ENCODE results near the gene NRXN3. TPM values are rescaled to one million over a fixed set of nuclear protein-coding genes. Genes with fewer than 3 reads are reported as not detected.

Gene NRXN3
- total and polyA plus RNA-seq, 2 experiments from 2014 or later: 5.7 to 7.1 TPM

DNA sequence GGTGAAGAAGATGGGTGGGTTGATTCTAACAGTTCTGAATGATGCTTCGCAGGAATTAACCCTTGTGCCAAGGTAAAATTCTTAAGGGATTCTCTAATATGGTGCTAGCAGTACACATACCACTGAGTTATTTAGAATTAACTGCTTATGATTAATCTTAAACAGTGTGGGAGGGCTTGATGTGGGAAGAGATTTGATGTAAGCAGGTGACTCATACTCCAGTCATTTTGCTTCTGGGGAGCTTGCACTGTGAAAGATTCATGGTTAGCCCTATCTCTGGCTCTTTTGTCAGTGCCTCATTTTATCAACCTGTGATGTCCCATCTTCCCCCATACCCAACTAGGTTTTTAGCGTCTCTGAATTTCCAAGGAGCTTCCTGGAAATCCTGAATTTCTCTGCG is 83.8 kb downstream of the NRXN3 start:
- no peaks in the 10 kb centered on the region for H3K27me3 ChIP-seq
- H3K79me2 ChIP-seq: no peaks in the 10 kb centered on the region
- H4K20me1 ChIP-seq (ENCODE audit: insufficient read depth, poor library complexity, severe bottlenecking): no peaks in the 10 kb centered on the region
- 85% methylated on average over 3 of the region's 3 CpGs for WGBS (ENCODE audit: low lambda C conversion rate, missing lambda C conversion rate)
- no peaks in the 10 kb centered on the region for H3K9me2 ChIP-seq (replicated peaks; ENCODE audit: insufficient read depth)
- no peak overlapping the region for H3K4me2 ChIP-seq
- H3K9me3 ChIP-seq (ENCODE audit: low read depth): no peaks in the 10 kb centered on the region
- no peak overlapping the region for H2AFZ ChIP-seq
- no peaks in the 10 kb centered on the region for H3K36me3 ChIP-seq (replicated peaks; ENCODE audit: insufficient read depth, low read depth)
- DNase-seq (ENCODE audit: low spot score): no peak
- H3K4me1 ChIP-seq (ENCODE audit: insufficient read depth): no peaks in the 10 kb centered on the region
- no peak overlapping the region for H3K4me3 ChIP-seq
- no peak overlapping the region for H3K27ac ChIP-seq
- TF ChIP-seq CTCF (IDR thresholded peaks at IDR 0.05; ENCODE audit: poor library complexity) (no peak), EZH2phosphoT487 (IDR thresholded peaks at IDR 0.05; ENCODE audit: low read depth, severe bottlenecking, unreplicated experiment) (no peak), EZH2 (IDR thresholded peaks at IDR 0.05; ENCODE audit: borderline replicate concordance) (no peak)

DNA sequence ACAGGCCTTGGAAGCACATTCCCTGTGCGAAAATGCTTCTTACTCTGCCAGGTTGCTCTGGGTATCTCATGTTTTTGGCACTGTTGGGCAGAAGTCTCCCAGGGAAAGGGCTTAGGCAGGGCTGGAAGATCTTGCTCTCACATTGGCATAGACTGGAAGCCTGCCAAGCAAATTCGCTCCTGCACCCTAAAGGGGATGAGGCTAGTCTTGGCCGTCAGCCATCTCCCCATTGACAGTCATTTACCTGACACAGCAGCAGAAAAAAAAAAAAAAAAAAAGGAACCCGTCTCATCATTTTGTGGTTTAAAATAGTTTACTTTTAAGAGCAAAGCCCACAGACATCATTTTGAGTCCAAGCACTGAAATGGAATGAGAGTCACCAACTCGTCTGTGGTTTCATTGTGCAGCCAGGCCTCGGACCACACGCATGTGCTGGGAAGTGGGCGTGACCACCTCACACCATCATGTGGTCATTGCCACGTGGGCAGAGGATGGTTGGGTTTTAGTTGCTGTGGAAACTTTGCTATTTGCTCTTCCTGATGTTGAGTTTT is 84.8 kb downstream of the NRXN3 start:
- Histone ChIP-seq H3K4me1 (ENCODE audit: insufficient read depth) (no peaks in the 10 kb centered on the region), H3K27me3 (no peaks in the 10 kb centered on the region), H2AFZ (no peak overlapping the region), H4K20me1 (ENCODE audit: insufficient read depth, poor library complexity, severe bottlenecking) (no peaks in the 10 kb centered on the region), H3K27ac (no peak overlapping the region), H3K36me3 (replicated peaks; ENCODE audit: insufficient read depth, low read depth) (no peaks in the 10 kb centered on the region), H3K9me3 (ENCODE audit: low read depth) (no peaks in the 10 kb centered on the region), H3K79me2 (no peaks in the 10 kb centered on the region), H3K9me2 (replicated peaks; ENCODE audit: insufficient read depth) (no peaks in the 10 kb centered on the region), H3K4me3 (no peak overlapping the region), H3K4me2 (no peak overlapping the region)
- 85% methylated on average over 9 of the region's 9 CpGs for WGBS (ENCODE audit: low lambda C conversion rate, missing lambda C conversion rate)
- DNase-seq (ENCODE audit: low spot score): no peak
- TF ChIP-seq CTCF (IDR thresholded peaks at IDR 0.05; ENCODE audit: poor library complexity) (no peak), EZH2phosphoT487 (IDR thresholded peaks at IDR 0.05; ENCODE audit: low read depth, severe bottlenecking, unreplicated experiment) (no peak), EZH2 (IDR thresholded peaks at IDR 0.05; ENCODE audit: borderline replicate concordance) (no peak)

DNA sequence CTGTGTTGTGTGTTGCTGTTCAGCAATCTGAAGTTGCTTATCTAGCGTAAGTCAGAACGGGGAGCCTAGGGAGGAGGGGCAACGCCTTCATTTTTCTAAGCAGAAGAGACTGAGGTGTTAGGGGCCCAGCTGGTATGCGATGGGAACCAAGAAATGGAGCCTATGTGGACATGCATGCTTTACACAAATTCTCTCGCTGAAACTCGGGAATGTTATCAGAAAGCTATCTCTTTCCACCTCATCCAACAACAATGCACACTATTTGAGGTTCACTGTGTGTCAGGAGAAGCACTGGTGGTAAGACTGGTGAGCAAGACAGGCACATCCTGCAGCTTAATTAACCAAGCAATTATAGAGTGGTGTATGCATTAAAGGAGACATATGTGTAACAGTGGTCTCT is 89.7 kb downstream of the NRXN3 start:
- no peak overlapping the region for H3K4me3 ChIP-seq
- no peaks in the 10 kb centered on the region for H3K9me2 ChIP-seq (replicated peaks; ENCODE audit: insufficient read depth)
- H4K20me1 ChIP-seq (ENCODE audit: insufficient read depth, poor library complexity, severe bottlenecking): no peaks in the 10 kb centered on the region
- TF ChIP-seq CTCF (IDR thresholded peaks at IDR 0.05; ENCODE audit: poor library complexity): no peak
- no peak for TF ChIP-seq EZH2phosphoT487 (IDR thresholded peaks at IDR 0.05; ENCODE audit: low read depth, severe bottlenecking, unreplicated experiment)
- 36% methylated on average over 6 of the region's 6 CpGs for WGBS (ENCODE audit: low lambda C conversion rate, missing lambda C conversion rate)
- no peak overlapping the region for H2AFZ ChIP-seq
- no peaks in the 10 kb centered on the region for H3K9me3 ChIP-seq (ENCODE audit: low read depth)
- DNase-seq (ENCODE audit: low spot score): no peak
- H3K4me2 ChIP-seq: no peak overlapping the region
- H3K27me3 ChIP-seq: no peaks in the 10 kb centered on the region
- H3K4me1 ChIP-seq (ENCODE audit: insufficient read depth): no peaks in the 10 kb centered on the region
- no peaks in the 10 kb centered on the region for H3K79me2 ChIP-seq
- H3K36me3 ChIP-seq (replicated peaks; ENCODE audit: insufficient read depth, low read depth): no peaks in the 10 kb centered on the region
- no peak overlapping the region for H3K27ac ChIP-seq
